NCI-H345 treated with DMSO at 0.1 percent for 48 hours (cell line): ENCODE results near the gene ABLIM3.

Experiments
- DNase-seq: peaks from one replicate; lab custom pipeline; 2025; ENCODE audit not compliant: unreplicated experiment; lab: John Stamatoyannopoulos, UW

Gene ABLIM3

DNA sequence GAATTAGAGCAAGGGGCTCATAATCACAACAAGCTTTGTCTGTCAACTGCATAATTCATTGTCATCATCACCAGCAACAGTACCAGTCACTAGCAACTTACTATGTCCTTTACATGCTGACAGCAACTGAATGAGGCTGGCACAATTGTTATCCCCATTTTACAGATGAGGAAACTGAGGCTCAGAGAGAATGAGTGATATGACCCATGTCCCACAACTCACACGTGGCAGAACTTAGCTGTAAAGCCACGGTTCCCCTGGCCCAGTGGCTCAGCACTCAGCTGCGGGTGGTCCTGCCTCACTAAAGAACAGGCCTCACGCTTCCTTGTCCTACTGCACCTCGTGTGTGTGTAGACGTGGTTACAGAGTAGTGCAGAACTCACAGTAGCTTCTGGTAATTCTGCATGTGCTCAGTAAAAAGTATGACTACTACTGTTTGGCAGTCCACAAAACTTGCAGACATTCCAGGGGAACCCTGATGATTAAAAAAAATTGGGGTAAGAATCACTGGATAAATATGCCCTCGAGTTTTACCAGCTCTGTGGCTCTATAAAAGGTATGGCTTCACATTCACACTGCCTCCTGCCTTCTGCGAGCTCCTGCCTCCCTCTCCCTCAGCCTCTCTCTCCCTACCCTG lies 160.6 kb downstream of the ABLIM3 start:
- no peak for DNase-seq

DNA sequence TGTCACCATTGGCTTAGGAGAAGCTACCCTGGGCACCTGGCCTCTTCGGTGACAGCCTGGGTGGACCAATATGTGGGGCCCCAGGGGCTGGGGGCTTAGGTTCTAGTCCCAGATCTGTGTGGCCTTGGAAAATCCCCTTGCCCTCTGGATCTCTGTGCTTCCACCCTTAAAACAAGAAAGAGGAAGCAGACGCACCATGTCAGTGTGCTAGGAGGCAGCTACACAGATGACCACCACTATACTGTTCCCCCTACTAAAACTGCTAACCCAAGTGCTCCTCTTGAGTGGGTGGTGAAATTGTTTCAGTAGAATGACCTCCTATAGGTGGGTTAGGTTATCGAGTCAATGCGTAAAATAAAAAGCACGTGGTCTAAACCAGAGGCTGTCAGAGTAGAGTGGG lies 161.3 kb downstream of the ABLIM3 start:
- no peak for DNase-seq

DNA sequence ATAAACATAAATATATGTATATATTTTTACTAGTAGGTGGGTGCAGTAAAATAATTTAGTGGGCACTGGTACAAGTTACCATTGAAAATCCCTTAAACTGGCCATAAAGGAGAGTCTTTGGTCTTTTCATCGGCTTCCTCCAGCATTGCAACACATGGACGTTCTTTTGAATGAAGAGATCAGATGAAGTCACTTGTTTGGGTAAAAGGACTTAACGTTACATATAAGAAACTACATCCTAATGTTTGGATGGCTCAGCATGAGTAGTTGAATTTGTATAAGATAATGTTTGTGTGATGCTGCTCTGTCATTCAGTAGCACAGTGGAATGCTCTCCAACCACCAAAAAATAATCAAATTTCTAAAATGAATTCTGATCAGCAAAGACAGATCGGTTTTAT lies 161.9 kb downstream of the ABLIM3 start:
- no peak for DNase-seq

DNA sequence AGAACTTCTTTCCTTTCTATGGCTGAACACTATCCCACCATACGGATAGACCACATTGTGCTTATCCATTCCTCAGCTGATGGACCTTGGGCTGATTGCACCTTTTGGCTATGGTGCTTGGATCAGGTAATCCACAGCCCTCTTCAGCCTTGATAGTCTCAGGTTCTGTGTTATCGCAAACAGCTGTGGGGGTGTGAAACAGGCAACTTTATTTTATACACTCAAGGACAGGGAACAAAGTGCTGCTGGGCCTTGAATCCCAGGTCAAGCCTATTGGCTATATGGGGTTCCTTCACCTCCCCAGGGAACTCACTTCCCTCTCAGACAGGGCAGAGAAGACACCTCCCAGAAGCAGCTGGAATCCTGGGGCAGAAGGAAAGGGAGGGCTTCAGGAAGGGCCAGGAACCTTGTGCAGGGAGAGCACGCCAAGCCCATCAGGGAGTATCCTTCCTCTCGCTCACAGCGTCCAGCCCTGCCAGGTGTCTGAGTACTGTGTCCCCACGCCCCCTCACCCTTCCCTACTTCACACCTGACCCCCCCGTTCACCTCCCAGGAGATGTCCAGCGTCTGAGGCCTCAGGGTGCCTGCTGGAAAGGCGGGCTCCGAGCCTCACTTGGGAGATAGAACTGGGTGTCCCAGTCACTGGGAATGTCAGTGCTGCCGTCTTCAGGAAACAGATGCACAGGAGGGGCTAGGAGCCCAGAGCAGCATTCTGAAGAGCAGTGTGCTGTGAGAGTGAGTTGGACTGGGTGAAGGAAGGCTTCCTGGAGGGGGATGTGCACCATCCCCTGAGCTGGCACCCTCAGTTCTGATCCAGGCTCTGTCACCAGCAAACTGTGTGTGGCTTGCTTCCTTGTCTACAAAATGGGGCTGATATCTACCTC lies 163.1 kb downstream of the ABLIM3 start:
- no peak for DNase-seq

DNA sequence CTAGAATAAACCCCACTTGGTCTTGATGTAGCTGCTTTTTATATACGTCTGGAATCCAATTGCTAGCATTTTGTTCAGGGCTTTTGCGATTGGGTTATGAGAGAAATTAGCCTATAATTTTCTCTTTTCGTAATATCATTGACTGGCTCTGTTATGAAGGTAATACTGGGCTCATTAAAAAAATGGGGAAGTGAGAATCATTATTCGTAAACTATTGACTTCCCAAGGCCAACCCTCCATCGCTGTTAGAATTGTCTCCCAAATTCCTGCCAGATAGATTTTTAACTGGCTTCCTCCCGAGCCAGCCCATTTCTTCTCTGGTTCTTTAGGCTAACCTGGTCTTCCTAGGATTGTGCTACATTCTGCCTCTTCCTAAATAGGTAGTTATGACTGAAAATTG lies 168.1 kb downstream of the ABLIM3 start:
- no peak for DNase-seq
